Thymus (tissue), 11 donors: ENCODE results near the gene DUOXA2. TPM values are rescaled to one million over a fixed set of nuclear protein-coding genes. Genes with fewer than 3 reads are reported as not detected.

Source experiments
- DNase-seq, 9 donors: peaks; one replicate each; pipeline ENCODE4 v3.0.0-alpha.2; 2013; ENCODE audit warnings: low spot score in 9 of 9, low read depth in 6 of 9, missing footprints in 1 of 9
- H3K27ac ChIP-seq, 2 donors: one replicate each; pipeline ENCODE4 v1.5.1; 2013; ENCODE audit warnings: control low read depth in 1 of 2, low read depth in 1 of 2, low read length in 1 of 2, mild to moderate bottlenecking in 1 of 2, moderate library complexity in 1 of 2
- H3K27me3 ChIP-seq, 2 donors: one replicate each; pipeline ENCODE4 v1.5.1; 2013; ENCODE audit warnings: low read length in 1 of 2; ENCODE audit not compliant: control insufficient read depth in 2 of 2, insufficient read depth in 1 of 2
- H3K36me3 ChIP-seq, 2 donors: one replicate each; pipeline ENCODE4 v1.5.1; 2013; ENCODE audit warnings: low read length in 1 of 2, mild to moderate bottlenecking in 1 of 2, moderate library complexity in 1 of 2; ENCODE audit not compliant: control insufficient read depth in 2 of 2, insufficient read depth in 2 of 2
- H3K4me1 ChIP-seq, 2 donors: one replicate each; pipeline ENCODE4 v1.5.1; 2013; ENCODE audit warnings: low read length in 2 of 2; ENCODE audit not compliant: control insufficient read depth in 2 of 2, insufficient read depth in 2 of 2
- H3K4me3 ChIP-seq, 2 donors: one replicate each; pipeline ENCODE4 v1.5.1; 2013; ENCODE audit warnings: low read length in 2 of 2, control low read depth in 1 of 2, mild to moderate bottlenecking in 1 of 2
- H3K9me3 ChIP-seq, 2 donors: one replicate each; pipeline ENCODE4 v1.5.1; 2013; ENCODE audit warnings: low read length in 1 of 2, mild to moderate bottlenecking in 1 of 2; ENCODE audit not compliant: control insufficient read depth in 2 of 2, insufficient read depth in 1 of 2
- WGBS: extraction: QIAGEN DNeasy Blood & Tissue Kit; methylation state at CpG from one replicate; pipeline ENCODE4 v1.1.7; 2013; 5-methylcytosine and 5-hydroxymethylcytosine counted together
- polyA plus RNA-seq: library from polyadenylated mRNA; stranded (reverse); fragments of 200-250 nt; gene quantifications from one replicate; pipeline ENCODE4 v1.2.3, GENCODE V29; 2013
- total RNA-seq: library from RNA; stranded (reverse); fragments of 120-200 nt; gene quantifications from one replicate; pipeline ENCODE4 v1.2.4, GENCODE V29; 2013
- donor health status: healthy.

Gene DUOXA2
- total and polyA plus RNA-seq, 2 donors, result 0.05 to 0.23 TPM

DNA sequence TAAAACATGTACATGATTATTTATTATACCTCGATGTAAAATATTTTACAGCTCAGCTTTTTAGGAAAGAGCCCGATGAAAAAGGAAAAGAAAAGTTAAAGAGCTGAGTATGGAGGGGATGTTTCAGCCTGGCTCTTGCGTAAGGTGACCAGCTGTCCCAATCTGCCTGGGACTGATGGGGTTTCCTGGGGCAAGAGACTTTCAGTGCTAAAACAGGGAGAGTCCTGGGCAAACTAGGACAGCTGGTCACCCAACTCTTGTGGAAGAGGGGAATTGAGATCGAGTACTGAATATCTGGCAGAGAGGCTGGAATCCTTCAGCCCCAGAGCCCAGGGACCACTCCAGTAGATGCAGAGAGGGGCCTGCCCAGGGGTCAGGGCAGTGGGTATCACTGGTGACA is 21.1 kb upstream of the DUOXA2 start:
- WGBS, result 96% methylated on average over 4 of the region's 4 CpGs
- Histone ChIP-seq H3K4me3 (no peak overlapping the region), H3K4me1 (no peaks in the 10 kb centered on the region), H3K27me3 (peaks cover 2 to 7% of the 10 kb centered on the region in 2 donors), H3K27ac (no peak overlapping the region), H3K36me3 (no peaks in the 10 kb centered on the region), H3K9me3 (no peaks in the 10 kb centered on the region)
- no peak for DNase-seq

DNA sequence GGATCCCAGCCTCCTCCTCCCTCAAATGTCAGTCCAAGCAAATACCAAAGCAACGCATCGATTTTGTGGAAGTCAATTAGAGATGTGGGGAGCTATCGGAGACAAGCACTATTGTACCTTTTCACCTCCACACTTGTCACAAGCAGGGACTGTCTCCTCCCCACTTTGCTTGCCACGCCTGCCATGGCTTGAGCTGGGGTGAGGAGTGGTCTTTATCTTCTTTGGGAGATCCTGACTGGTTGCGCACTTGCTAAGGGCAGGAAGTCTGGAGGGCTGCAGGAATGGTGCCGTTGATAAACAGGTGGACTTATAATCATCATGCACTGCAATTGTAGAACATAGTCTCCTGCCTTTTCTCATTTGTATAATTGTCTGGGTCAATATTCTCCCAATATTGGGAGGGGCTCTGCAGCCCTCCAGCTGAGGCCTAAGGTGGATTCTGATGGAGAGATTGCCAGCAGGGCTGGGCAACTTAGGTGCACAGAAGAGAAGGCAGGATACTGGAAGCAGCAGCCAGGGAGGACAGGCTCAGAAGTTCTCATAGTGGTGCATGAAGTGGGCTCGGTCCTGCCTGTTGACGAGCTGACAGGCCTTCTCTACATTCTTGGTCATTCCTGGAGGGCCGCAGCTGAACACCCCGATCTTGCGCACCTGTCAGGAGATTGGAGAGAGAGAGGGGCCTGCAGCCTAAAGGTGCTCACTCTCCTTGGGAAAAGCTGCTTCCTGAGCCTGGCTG is 20.3 kb upstream of the DUOXA2 start:
- H3K4me1 ChIP-seq, result no peaks in the 10 kb centered on the region
- 95% methylated on average over 11 of the region's 11 CpGs for WGBS
- H3K27ac ChIP-seq, result no peak overlapping the region
- no peak for DNase-seq
- no peak overlapping the region for H3K4me3 ChIP-seq
- no peaks in the 10 kb centered on the region for H3K36me3 ChIP-seq
- peaks cover 2 to 3% of the 10 kb centered on the region in 2 donors for H3K27me3 ChIP-seq
- H3K9me3 ChIP-seq, result no peaks in the 10 kb centered on the region

DNA sequence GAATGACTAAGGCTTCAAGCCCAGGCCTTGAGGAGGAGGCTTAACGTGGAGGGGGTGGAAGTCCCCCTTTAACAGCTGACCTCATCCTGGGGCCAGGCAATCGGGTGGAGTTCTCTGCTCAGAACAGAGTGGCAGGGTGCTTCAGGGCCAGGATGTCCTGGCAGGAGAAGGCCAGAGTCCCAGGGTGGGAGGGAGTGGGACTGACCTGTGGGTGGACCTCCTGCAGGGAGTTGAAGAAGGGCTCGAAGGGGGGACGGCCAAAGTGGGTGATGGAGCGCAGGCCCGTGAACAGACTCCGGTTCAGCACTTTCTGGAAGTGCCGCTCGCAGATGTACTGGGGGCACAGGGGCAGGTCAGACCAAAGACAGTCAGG is 19.8 kb upstream of the DUOXA2 start:
- no peaks in the 10 kb centered on the region for H3K9me3 ChIP-seq
- WGBS, result 92% methylated on average over 9 of the region's 9 CpGs

DNA sequence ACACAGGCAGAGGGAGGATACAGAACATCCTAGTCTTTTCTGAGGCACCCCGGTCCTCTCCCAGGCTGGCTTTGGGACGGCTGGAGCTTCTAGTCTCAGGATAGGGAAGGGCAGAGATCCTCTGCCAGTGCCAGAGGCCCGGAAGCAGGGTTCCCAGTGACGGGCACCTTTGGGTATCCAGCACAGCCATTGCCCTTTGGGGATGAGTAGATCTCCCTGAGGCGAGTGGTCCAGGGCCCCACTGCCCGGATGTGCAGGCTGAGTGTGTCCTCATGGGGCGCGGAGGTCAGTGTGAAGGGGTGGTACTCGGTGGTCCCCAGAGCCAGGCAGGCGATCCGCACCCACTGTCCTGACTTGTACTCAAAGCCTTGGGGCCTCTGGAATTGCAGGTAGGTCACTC is 18.5 kb upstream of the DUOXA2 start:
- WGBS, result 96% methylated on average over 11 of the region's 11 CpGs
- no peak for DNase-seq

More for the DNA sequence above, 19.8 kb upstream of the DUOXA2 start:
- Histone ChIP-seq H3K27ac (no peak overlapping the region), H3K4me1 (no peaks in the 10 kb centered on the region), H3K27me3 (peaks cover 2% of the 10 kb centered on the region in 2 donors), H3K36me3 (no peaks in the 10 kb centered on the region), H3K4me3 (no peak overlapping the region)
- no peak for DNase-seq

DNA sequence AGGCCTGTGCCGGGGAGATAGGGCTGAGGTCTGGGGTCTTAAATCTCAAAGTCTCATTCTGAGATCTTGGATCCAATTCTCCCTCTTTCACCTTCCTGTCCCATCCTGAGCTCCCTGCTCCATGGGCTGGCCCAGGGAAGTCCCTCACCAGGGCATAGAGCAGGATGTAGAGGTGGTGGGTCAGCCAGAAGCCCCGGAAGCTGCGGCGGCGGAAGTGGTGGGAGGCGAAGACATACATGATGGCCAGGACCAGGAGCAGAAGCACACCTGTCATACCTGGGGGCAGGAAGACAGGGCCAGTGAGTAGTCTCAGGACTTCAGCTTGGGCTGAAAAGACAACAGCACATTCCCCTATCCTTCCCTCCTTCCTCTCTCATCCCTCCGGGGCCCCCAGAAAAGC is 16.7 kb upstream of the DUOXA2 start:
- 97% methylated on average over 7 of the region's 7 CpGs for WGBS
- Histone ChIP-seq H3K4me3 (no peak overlapping the region), H3K36me3 (no peaks in the 10 kb centered on the region), H3K9me3 (no peaks in the 10 kb centered on the region), H3K4me1 (no peaks in the 10 kb centered on the region), H3K27me3 (peaks cover 0 to 4% of the 10 kb centered on the region in 2 donors), H3K27ac (no peak overlapping the region)
- DNase-seq, result no peak

More for the DNA sequence above, 18.5 kb upstream of the DUOXA2 start:
- Histone ChIP-seq H3K4me1 (no peaks in the 10 kb centered on the region), H3K27ac (no peak overlapping the region), H3K36me3 (no peaks in the 10 kb centered on the region), H3K27me3 (peaks cover 2 to 4% of the 10 kb centered on the region in 2 donors), H3K4me3 (no peak overlapping the region), H3K9me3 (no peaks in the 10 kb centered on the region)

DNA sequence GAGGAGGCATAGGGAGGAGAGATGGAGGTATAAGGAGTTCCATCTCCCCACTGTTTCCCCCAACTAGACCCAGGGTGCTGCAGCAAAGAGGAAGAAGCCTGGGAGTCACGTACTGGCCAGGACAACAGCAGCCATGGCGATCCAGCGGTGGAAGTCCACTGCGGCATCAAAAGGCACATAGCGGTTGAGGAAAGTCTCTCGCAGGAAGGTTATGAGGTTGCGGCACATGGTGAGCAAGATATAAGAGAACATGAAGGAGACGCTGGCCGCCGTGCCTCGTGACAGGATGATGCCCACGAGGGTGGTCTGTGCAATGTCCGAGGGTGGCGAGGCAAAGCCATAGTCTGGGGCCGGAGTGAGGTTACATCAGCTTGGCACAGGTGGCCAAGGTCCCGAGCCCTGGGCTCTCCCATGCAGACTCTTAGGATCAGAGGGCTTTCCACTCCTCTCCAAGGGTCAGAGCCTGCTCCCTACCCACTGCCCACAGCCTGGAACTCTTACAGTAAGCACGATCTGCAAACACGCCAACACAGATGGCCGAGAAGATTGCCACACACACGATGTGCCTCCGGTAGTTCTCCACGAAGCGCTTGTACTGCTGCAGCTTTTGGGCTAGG is 14.5 kb upstream of the DUOXA2 start:
- Histone ChIP-seq H3K4me1 (no peaks in the 10 kb centered on the region), H3K9me3 (no peaks in the 10 kb centered on the region), H3K27ac (no peak overlapping the region), H3K36me3 (no peaks in the 10 kb centered on the region), H3K27me3 (peaks cover 0 to 7% of the 10 kb centered on the region in 2 donors), H3K4me3 (no peak overlapping the region)
- WGBS, result 91% methylated on average over 23 of the region's 23 CpGs
- no peak for DNase-seq

DNA sequence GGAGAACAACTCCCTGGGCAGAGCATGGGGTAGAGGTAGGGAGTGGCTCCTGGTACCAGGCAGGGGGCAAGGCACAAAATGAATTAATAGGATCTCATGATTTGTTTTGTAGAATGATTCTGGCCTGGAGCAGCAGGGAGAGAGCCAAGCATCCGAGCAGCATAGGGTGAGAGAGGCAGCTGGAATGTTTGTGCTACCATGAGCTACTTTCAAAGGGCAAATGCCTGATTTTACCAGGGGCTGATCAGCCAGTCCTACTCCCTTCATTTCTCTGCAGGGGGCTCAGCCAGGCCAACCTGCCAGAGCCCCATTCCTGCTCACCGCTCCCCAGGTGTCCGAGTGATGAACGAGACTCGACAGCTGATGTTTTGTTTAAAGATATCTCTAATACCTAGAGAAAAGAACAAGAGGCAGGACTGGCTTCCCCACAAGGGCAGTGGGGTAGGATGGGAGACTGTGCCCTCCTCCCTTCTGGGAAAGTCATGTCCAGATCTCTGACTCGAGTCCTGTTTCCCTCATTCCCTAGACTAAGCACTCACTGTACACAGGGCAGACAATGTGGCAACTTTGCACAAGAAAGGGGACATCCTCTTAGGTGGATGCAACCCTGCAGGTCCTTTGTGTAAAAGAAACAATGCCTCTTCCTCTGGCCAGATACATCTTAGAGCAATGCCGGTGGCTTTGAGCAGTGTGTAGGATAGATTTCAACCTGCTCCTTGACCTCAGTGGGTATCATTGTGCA is 13.1 kb upstream of the DUOXA2 start:
- no peaks in the 10 kb centered on the region for H3K36me3 ChIP-seq
- 78% methylated on average over 7 of the region's 7 CpGs for WGBS
- no peaks in the 10 kb centered on the region for H3K9me3 ChIP-seq
- H3K4me3 ChIP-seq, result no peak overlapping the region
- no peaks in the 10 kb centered on the region for H3K4me1 ChIP-seq
- no peak for DNase-seq
- no peak overlapping the region for H3K27ac ChIP-seq
- peaks cover 0 to 13% of the 10 kb centered on the region in 2 donors for H3K27me3 ChIP-seq

DNA sequence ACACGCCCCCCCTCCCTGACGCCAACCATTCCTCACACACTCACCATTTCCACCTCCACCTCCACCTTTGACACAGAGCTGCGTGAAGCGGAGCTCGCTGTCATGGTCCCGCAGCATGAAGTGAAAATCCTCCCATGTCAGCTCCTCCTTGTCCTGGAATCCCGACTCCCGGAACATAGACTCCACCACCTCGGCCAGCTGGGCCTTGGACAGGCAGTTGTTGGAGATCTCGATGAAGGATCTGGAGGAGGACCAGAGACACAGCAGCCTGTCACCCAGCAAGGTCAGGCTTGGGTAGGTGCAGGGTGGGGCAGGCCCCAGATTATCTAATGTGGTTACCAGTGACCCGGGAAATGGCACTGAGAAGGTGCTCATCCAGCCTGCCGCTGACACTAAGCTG is 12.4 kb upstream of the DUOXA2 start:
- H3K9me3 ChIP-seq, result no peaks in the 10 kb centered on the region
- 95% methylated on average over 12 of the region's 12 CpGs for WGBS
- H3K36me3 ChIP-seq, result no peaks in the 10 kb centered on the region
- DNase-seq, result no peak
- peaks cover 0 to 16% of the 10 kb centered on the region in 2 donors for H3K27me3 ChIP-seq
- no peak overlapping the region for H3K4me3 ChIP-seq
- no peaks in the 10 kb centered on the region for H3K4me1 ChIP-seq
- H3K27ac ChIP-seq, result no peak overlapping the region

DNA sequence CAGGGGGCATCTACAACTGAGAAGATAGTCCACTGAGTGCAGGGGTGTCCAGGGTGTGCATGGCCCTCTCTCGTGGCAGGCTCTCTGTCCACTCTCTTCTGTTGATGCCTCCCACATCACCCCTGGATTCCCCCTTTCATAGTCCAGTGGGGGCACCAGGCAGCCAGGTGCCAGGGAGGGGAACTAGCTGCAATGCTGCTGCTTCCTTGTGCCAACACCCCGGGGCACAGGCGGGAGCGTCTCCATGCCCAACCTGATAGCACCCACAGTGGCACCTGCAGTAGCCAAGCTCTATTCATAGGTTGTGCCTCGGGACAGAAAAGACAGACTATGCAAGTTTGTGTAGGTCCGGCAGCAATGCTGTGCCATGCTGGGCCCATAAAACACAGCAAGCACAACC is 11.9 kb upstream of the DUOXA2 start:
- Histone ChIP-seq H3K27me3 (peaks cover 0 to 21% of the 10 kb centered on the region in 2 donors), H3K4me1 (no peaks in the 10 kb centered on the region), H3K27ac (no peak overlapping the region), H3K4me3 (no peak overlapping the region), H3K9me3 (no peaks in the 10 kb centered on the region), H3K36me3 (no peaks in the 10 kb centered on the region)
- 94% methylated on average over 6 of the region's 6 CpGs for WGBS
- DNase-seq, result no peak
